IMR-90 (cell line): ENCODE measurements around the gene GGA3.

Experiments
- BHLHE40 ChIP-seq: fragments of 150-350 bp; IDR thresholded peaks from 2 replicates; pipeline ENCODE4 v1.6.1; 2016; ENCODE audit warnings: mild to moderate bottlenecking, low read depth, low read length
- CEBPB ChIP-seq: IDR thresholded peaks from 2 replicates; pipeline ENCODE4 v1.6.1; 2012; ENCODE audit warnings: low read depth, low read length, improper control_type of control experiment
- CHD1 ChIP-seq: IDR thresholded peaks from 2 replicates; pipeline ENCODE4 v1.6.1; 2012; ENCODE audit warnings: low read depth, low read length, improper control_type of control experiment
- CTCF ChIP-seq: conservative IDR thresholded peaks from 2 replicates; pipeline ENCODE4 v1.5.1; 2012; ENCODE audit warnings: mild to moderate bottlenecking, low read depth, low read length, improper control_type of control experiment
- MAFK ChIP-seq: IDR thresholded peaks from 2 replicates; pipeline ENCODE4 v1.6.1; 2012; ENCODE audit warnings: low read depth, low read length, improper control_type of control experiment
- POLR2A ChIP-seq: IDR thresholded peaks from 2 replicates; pipeline ENCODE4 v1.6.1; 2012; ENCODE audit warnings: mild to moderate bottlenecking, low read depth, low read length
- RCOR1 ChIP-seq: IDR thresholded peaks from 2 replicates; pipeline ENCODE4 v1.6.1; 2012; ENCODE audit warnings: mild to moderate bottlenecking, low read length, improper control_type of control experiment; ENCODE audit not compliant: insufficient replicate concordance
- RFX5 ChIP-seq: IDR thresholded peaks from 2 replicates; pipeline ENCODE4 v1.8.0; 2012; ENCODE audit warnings: low read depth, mild to moderate bottlenecking, low read length, moderate library complexity
- USF2 ChIP-seq: fragments of 150-350 bp; IDR thresholded peaks from 2 replicates; pipeline ENCODE4 v1.6.1; 2017; ENCODE audit warnings: mild to moderate bottlenecking, antibody characterized with exemption, low read length, low read depth

DNA sequence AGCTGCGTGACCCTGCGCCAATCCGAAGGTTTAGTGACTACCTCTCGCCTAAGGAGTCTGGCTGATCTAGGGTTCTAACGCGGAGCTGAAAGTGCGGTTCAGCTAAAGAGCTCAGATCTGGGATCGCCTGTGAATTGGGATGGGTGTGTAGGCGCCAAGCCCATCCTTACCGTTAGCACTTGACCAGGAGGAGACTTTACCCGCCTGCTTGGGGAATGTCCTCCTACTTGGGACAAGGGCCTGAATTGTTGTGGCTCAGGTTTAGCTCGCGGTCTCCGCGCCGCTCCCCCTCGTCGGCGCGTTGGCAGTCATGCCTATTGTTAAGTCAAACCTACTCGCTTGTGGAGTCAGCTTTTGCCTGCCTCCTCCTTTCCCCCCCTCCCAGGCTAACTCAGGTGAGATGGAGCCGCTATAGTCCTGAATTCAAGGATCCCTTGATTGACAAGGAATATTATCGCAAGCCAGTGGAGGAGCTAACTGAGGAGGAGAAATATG lies 753 bp upstream of the GGA3 start:
- no peak for TF ChIP-seq CTCF
- TF ChIP-seq POLR2A, result no peak
- no peak for TF ChIP-seq USF2
- no peak for TF ChIP-seq MAFK
- no peak for TF ChIP-seq RFX5
- no peak for TF ChIP-seq CEBPB
- no peak for TF ChIP-seq CHD1
- no peak for TF ChIP-seq RCOR1
- no peak for TF ChIP-seq BHLHE40
